Measurements from ENCODE around the gene NAA38. TPM values are rescaled to one million over a fixed set of nuclear protein-coding genes. Genes with fewer than 3 reads are reported as not detected.
A peak's percentile ranks its signal among the peaks of the same experiment; 100 is the strongest.

NAA38 gene, protein sequence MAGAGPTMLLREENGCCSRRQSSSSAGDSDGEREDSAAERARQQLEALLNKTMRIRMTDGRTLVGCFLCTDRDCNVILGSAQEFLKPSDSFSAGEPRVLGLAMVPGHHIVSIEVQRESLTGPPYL
- total RNA-seq, result 10 to 100 TPM; 68.2 to 74.7 TPM

DNA sequence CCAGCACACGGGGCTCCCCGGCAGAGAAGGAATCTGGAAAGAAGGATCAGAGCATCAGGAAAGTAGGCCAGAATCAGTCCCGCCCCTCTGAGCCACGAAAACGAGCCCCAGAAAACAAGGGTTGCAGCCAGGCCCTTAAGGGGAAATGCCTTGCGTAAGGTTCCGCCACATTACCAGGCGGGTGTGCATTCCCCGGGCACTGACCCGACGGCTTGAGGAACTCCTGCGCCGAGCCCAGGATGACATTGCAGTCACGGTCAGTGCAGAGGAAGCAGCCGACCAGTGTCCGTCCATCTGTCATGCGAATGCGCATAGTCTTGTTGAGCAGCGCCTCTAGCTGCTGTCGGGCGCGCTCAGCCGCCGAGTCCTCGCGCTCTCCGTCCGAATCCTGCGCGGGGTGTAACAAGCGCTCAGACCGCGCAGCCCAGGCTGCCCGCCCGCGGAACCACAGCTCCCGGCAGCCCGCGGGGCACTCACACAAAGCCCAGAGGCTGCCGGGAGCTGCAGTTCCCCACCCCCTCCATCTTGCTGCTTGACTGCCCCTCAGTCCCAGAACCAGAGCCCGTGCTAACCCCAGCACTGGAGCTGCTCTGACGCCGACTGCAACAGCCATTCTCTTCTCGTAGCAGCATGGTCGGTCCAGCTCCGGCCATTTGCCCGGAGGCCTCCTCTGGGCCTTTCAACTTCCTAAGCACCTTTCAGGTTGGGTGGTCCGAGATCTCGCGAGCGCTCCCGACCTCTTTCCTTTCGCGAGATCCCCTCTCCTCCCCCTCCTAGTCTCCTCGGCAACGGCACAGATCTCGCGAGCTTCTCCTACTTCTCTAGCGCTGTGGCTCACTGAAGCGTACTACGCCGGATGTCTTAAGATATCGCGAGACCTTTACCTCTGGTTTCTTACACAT, at the start of gene NAA38:
NAA38 (minus strand) TSS at position 749 of the 902 bp plus-strand sequence; CDS start at position 653, 96 bp downstream.
- Mint-ChIP-seq H3K36me3 (peaks cover 17% of the 10 kb centered on the region), H3K27me3 (no peaks in the 10 kb centered on the region), H3K4me1 (ENCODE audit: low read depth) (peaks cover 25% of the 10 kb centered on the region), H3K27ac (no peak within 1 kb of the TSS), H3K9me3 (no peaks in the 10 kb centered on the region), H3K4me3 (no peak within 1 kb of the TSS)
- intact Hi-C loops (cut with micrococcal nuclease), result loop anchor here (1.0 to 10.0 kb wide), 7 partner anchors 15 to 171 kb away; no protein-coding TSS in a partner anchor
- ChIA-PET POLR2A (interaction anchor here (0.5 to 2.3 kb wide), 15 partner anchors 12 to 525 kb away, joined by 3 to 20 read pairs (median 5); partner anchors contain the start of genes KDM6B, RNF227 and WRAP53), CTCF (interaction anchor here (0.6 to 2.6 kb wide), 21 partner anchors 8 to 222 kb away, joined by 3 to 32 read pairs (median 5); partner anchors contain the start of genes CNTROB, RNF227 and TRAPPC1)
- DNase-seq, result peak; percentile 97

DNA sequence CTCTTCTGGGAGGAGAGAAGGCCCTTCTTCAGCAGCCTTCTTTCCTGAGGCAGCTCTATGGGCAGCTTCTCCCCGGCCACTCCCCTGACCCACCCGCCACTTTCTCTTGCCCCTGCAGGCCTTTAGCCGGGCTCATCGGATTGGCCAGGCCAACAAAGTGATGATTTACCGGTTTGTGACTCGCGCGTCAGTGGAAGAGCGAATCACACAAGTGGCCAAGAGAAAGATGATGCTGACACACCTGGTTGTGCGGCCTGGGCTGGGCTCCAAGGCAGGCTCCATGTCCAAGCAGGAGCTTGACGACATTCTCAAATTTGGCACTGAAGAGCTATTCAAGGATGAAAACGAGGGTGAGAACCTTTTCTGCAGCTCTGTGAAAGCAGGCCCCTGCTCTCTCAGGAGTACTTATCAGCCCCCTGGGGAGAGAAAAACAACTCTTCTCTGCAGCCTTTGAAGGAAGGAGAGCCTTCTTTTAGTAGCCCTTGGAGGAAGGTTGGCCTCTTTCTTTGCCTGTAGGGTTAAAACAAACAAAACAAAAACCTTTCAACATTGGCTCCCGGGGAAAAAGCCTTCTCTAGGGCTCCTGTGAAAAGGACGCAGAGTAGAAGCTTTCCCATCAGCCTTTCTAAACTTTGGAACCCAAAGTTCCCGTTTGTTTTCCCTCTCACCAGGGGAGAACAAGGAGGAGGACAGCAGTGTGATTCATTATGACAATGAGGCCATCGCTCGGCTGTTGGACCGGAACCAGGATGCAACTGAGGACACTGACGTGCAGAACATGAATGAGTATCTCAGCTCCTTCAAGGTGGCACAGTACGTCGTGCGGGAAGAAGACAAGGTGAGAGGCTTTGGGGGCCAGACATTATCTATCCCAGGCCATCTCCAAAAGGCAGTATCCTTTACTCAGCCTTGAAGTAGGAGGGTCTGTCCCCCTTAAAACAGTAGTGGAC, 46.1 kb upstream of the NAA38 start:
- Mint-ChIP-seq H3K4me1 (ENCODE audit: low read depth) (no peaks in the 10 kb centered on the region), H3K27me3 (no peaks in the 10 kb centered on the region), H3K27ac (no peak overlapping the region), H3K36me3 (peaks cover 78% of the 10 kb centered on the region), H3K9me3 (no peaks in the 10 kb centered on the region), H3K4me3 (no peak overlapping the region)
- intact Hi-C loops (cut with micrococcal nuclease), result no loop called here
- no peak for DNase-seq
- ChIA-PET POLR2A (interaction anchor here (1.0 kb wide), 1 partner anchor 9 kb away, joined by 3 read pairs; no protein-coding TSS in a partner anchor), CTCF (interaction anchor here (1.0 to 1.5 kb wide), 3 partner anchors 10 to 87 kb away, joined by 3 to 6 read pairs (median 3); no protein-coding TSS in a partner anchor)

GRCh38 chr17:7897773-7898172, 40.4 kb upstream of the NAA38 start:
- ChIA-PET CTCF (interaction anchor here (0.6 to 3.5 kb wide), 18 partner anchors 9 to 213 kb away, joined by 3 to 37 read pairs (median 4); partner anchors contain the start of genes CHD3 and NAA38), POLR2A (interaction anchor here (0.8 to 2.7 kb wide), 4 partner anchors 29 to 93 kb away, joined by 3 to 7 read pairs (median 3); no protein-coding TSS in a partner anchor)
- Mint-ChIP-seq H3K9me3 (no peaks in the 10 kb centered on the region), H3K4me1 (ENCODE audit: low read depth) (peaks cover 17% of the 10 kb centered on the region), H3K27me3 (no peaks in the 10 kb centered on the region), H3K27ac (peak overlapping the region; percentile 73), H3K4me3 (no peak overlapping the region), H3K36me3 (peaks cover 75% of the 10 kb centered on the region)
- intact Hi-C loops (cut with micrococcal nuclease), result no loop called here
- peak; percentile 47 for DNase-seq

DNA sequence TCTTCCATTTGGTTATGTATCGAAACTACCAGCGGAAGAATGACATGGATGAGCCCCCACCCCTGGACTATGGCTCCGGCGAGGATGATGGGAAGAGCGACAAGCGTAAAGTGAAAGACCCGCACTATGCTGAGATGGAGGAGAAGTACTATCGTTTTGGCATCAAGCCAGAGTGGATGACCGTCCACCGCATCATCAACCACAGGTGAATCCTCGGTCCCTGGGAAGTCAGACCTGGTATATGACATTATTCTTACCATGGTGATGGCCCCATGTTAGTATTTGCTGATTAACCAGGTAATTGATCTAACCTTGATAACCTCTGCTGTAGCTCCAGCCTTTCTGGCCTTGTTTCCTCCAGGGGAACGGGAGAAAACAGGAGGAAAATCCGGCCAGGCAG, 39.7 kb upstream of the NAA38 start:
- Mint-ChIP-seq H3K36me3 (peaks cover 72% of the 10 kb centered on the region), H3K4me3 (no peak overlapping the region), H3K4me1 (ENCODE audit: low read depth) (peaks cover 17% of the 10 kb centered on the region), H3K9me3 (no peaks in the 10 kb centered on the region), H3K27me3 (no peaks in the 10 kb centered on the region), H3K27ac (peak overlapping the region; percentile 73)
- CTCF ChIA-PET, result interaction anchor here (0.6 to 3.5 kb wide), 10 partner anchors 8 to 145 kb away, joined by 3 to 37 read pairs (median 5); partner anchors contain the start of genes CHD3 and NAA38
- DNase-seq, result no peak
- POLR2A ChIA-PET, result interaction anchor here (1.3 to 2.7 kb wide), 2 partner anchors 36 to 93 kb away, joined by 3 to 7 read pairs; no protein-coding TSS in a partner anchor
- intact Hi-C loops (cut with micrococcal nuclease), result no loop called here

GRCh38 chr17:7894866-7895265, 37.5 kb upstream of the NAA38 start:
- DNase-seq, result no peak
- H3K27me3 Mint-ChIP-seq, result no peaks in the 10 kb centered on the region
- POLR2A ChIA-PET, result interaction anchor here (0.6 kb wide), 1 partner anchor 410 kb away, joined by 3 read pairs; no protein-coding TSS in a partner anchor

GRCh38 chr17:7894226-7894625, 36.9 kb upstream of the NAA38 start:
- POLR2A ChIA-PET, result interaction anchor here (0.6 kb wide), 1 partner anchor 410 kb away, joined by 3 read pairs; no protein-coding TSS in a partner anchor
- Mint-ChIP-seq H3K4me1 (ENCODE audit: low read depth) (peaks cover 17% of the 10 kb centered on the region), H3K27ac (no peak overlapping the region), H3K4me3 (no peak overlapping the region), H3K27me3 (no peaks in the 10 kb centered on the region), H3K36me3 (peaks cover 73% of the 10 kb centered on the region), H3K9me3 (no peaks in the 10 kb centered on the region)
- DNase-seq, result no peak
- intact Hi-C loops (cut with micrococcal nuclease), result no loop called here
- CTCF ChIA-PET, result interaction anchor here (2.0 kb wide), 1 partner anchor 96 kb away, joined by 8 read pairs; no protein-coding TSS in a partner anchor

More at GRCh38 chr17:7894866-7895265, 37.5 kb upstream of the NAA38 start:
- Mint-ChIP-seq H3K36me3 (peaks cover 72% of the 10 kb centered on the region), H3K4me1 (ENCODE audit: low read depth) (peaks cover 17% of the 10 kb centered on the region), H3K4me3 (no peak overlapping the region), H3K27ac (no peak overlapping the region), H3K9me3 (no peaks in the 10 kb centered on the region)
- intact Hi-C loops (cut with micrococcal nuclease), result no loop called here
- CTCF ChIA-PET, result interaction anchor here (2.0 kb wide), 1 partner anchor 95 kb away, joined by 8 read pairs; no protein-coding TSS in a partner anchor

GRCh38 chr17:7893187-7893880, 36.0 kb upstream of the NAA38 start:
- H3K4me3 Mint-ChIP-seq, result no peak overlapping the region

DNA sequence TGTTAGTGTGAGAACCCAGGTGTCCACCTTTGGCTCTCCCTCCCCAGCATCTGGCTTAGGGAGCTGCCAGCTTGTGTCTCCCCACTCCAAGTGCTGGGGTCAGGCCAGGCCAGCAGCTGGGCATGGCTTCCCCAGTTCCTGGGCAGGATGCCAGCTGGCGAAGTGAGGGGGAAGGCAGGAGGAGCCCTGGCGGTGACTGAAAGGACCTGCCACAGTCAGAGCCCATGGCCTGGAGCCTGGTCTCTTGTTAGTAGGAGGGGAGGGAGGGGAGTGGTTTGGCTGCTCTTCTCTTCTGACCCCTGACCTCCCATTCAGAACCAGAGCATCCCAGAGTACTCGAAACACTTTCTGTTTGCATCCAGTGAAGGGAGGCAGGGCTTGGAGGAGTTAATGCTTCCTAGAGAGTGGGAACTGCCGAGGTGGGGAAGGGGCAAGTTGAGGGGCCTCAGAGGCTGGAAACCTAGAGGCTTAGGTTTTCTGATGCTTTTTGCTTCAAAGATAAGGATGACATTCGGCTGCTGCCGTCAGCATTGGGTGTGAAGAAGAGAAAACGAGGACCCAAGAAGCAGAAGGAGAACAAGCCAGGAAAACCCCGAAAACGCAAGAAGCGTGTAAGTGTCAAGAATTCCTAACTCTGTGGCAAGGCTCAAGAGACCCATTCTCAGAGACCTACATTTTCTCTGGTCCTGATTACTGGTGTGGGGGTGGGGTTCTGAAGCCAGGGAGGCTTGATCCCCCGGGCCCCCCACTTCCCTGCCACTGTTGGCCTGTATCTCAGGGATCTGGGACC, 32.0 kb upstream of the NAA38 start:
- Mint-ChIP-seq H3K4me3 (no peak overlapping the region), H3K27me3 (no peaks in the 10 kb centered on the region), H3K27ac (no peak overlapping the region), H3K4me1 (ENCODE audit: low read depth) (no peaks in the 10 kb centered on the region), H3K9me3 (no peaks in the 10 kb centered on the region), H3K36me3 (peaks cover 42% of the 10 kb centered on the region)
- intact Hi-C loops (cut with micrococcal nuclease), result no loop called here
- CTCF ChIA-PET, result interaction anchor here (0.7 to 1.3 kb wide), 3 partner anchors 8 to 100 kb away, joined by 3 to 7 read pairs (median 5); no protein-coding TSS in a partner anchor
- peak; percentile 68 for DNase-seq
- POLR2A ChIA-PET, result no interaction called here

More at GRCh38 chr17:7893187-7893880, 36.0 kb upstream of the NAA38 start:
- ChIA-PET POLR2A (no interaction called here), CTCF (no interaction called here)
- no peaks in the 10 kb centered on the region for H3K9me3 Mint-ChIP-seq
- H3K4me1 Mint-ChIP-seq (ENCODE audit: low read depth), result peaks cover 17% of the 10 kb centered on the region
- H3K27ac Mint-ChIP-seq, result no peak overlapping the region
- intact Hi-C loops (cut with micrococcal nuclease), result no loop called here
- no peaks in the 10 kb centered on the region for H3K27me3 Mint-ChIP-seq
- no peak for DNase-seq
- H3K36me3 Mint-ChIP-seq, result peaks cover 65% of the 10 kb centered on the region

- Mint-ChIP-seq H3K27me3 (no peaks in the 10 kb centered on the region), H3K9me3 (no peaks in the 10 kb centered on the region)
- intact Hi-C loops (cut with micrococcal nuclease), result no loop called here
Measured at GRCh38 chr17:7888184-7888920, 31.0 kb upstream of the NAA38 start, which contains the start of gene CHD3. Gene CHD3 (plus strand): TSS chr17:7888789. CDS start chr17:7889001, 212 bp downstream.

More at GRCh38 chr17:7888184-7888920, 31.0 kb upstream of the NAA38 start, which contains the start of gene CHD3:
- peaks cover 32% of the 10 kb centered on the region for H3K36me3 Mint-ChIP-seq
- H3K27ac Mint-ChIP-seq, result no peak within 1 kb of the TSS
- CTCF ChIA-PET, result interaction anchor here (1.0 to 1.3 kb wide), 2 partner anchors 9 to 101 kb away, joined by 5 to 7 read pairs; no protein-coding TSS in a partner anchor
- peak; percentile 76 for DNase-seq
- no peak within 1 kb of the TSS for H3K4me3 Mint-ChIP-seq
- H3K4me1 Mint-ChIP-seq (ENCODE audit: low read depth), result no peaks in the 10 kb centered on the region
- POLR2A ChIA-PET, result no interaction called here

Measured in activated CD4-positive, alpha-beta memory T cell treated with anti-CD3 and anti-CD28 coated beads for 36 hours (primary cell).